Fibroblast of villous mesenchyme (primary cell): ENCODE results near the gene NEMP1. TPM values are rescaled to one million over a fixed set of nuclear protein-coding genes. Genes with fewer than 3 reads are reported as not detected.
A peak's percentile ranks its signal among the peaks of the same experiment; 100 is the strongest.

Experiments used
- DNase-seq: peaks from one replicate; pipeline ENCODE4 v3.0.0-alpha.2; 2010; ENCODE audit warnings: low read depth
- H3K4me3 ChIP-seq: 2 replicates; pipeline ENCODE4 v1.5.1; 2011; ENCODE audit warnings: low read depth, mild to moderate bottlenecking, low read length
- CTCF ChIP-seq: IDR thresholded peaks from 2 replicates; pipeline ENCODE4 v1.5.1; 2012; ENCODE audit warnings: low read depth, mild to moderate bottlenecking, low read length; ENCODE audit not compliant: insufficient read depth
- total RNA-seq: library from RNA; depleted of rRNA; stranded (reverse); fragments of >200 nt; gene quantifications from 2 replicates; pipeline ENCODE4 v1.2.3, GENCODE V29; 2012

The NEMP1 gene
- total RNA-seq, 1 donor = 19.0 TPM

DNA sequence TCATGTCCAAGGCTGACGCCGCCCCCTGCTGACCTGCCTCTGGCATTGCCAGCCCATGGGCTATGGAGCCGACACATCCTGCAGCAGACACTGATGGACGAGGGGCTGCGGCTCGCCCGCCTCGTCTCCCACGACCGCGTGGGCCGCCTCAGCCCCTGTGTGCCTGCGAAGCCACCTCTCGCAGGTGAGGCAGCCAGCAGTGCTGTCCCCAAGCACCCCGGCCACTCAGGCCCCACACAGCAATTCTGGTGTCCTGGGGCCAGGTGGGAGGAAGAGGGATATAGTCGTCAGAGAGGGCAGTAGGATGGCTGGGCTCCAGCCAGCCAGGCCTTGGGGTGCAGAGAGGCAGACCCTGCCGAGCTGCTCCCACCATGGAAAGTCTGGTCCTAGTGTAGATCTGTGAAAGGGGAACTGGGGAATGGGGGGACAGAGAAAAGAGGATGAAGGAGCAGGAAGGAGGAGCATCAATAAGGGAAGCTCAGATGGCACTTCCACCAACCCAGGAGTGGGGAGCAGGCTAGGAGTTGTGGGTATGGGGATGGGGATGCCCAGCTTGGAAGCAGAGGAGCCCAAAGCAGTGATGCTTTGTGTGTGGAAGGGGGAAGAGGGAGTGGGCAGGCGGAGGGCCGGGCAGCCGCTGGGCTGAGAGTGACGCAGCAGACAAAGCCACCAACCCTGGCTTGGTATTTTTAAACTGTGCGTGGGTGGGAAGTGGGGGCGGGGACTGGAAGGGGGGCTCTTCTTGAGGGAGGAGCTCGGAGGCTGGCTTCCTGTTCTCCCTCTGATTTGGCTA lies 15.0 kb upstream of the NEMP1 start:
- H3K4me3 ChIP-seq = no peak overlapping the region

DNA sequence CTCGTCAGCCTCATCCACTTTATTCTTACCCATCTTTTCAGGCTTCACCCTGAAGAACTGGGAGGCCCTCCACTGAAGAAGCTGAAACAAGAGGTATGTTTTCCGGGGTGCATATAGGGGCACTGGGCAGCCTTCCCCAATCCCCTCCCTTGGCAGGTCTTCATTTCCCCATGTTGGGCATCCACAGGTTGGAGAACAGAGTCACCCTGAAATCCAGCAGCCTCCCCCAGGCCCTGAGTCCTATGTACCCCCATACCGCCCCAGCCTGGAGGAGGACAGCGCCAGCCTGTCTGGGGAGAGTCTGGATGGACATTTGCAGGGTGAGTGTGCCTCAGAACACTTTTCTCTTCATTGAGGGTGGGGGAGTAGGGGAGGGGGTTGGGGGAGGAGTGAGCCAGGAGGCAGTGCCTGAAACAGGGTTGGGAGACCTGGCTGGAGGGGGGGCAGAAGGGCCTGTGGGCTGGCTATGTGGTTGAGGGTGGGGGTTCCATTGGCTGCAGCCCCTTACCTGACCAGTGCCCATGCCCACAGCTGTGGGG lies 14.4 kb upstream of the NEMP1 start:
- H3K4me3 ChIP-seq = no peak overlapping the region
- DNase-seq = no peak
- TF ChIP-seq CTCF = no peak

More for the DNA sequence above, 15.0 kb upstream of the NEMP1 start:
- TF ChIP-seq CTCF = peak; percentile 61
- peak; percentile 84 for DNase-seq

DNA sequence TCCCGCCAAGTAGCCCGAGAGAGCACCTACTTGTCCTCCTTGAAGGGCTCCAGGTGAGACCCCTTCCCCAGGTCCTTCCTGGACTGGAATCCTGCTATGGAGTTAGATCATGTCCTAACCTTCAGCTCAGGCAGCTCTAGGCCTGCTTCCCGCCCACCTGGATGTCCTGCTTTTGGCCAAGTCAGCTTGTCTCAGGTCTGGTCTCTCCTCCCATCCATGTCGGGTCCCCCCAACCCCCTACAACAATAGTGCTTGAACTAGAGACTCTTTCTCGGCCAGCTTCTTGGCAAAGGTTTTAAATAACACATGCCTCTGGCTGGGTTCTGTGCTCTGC lies 13.9 kb upstream of the NEMP1 start:
- no peak for TF ChIP-seq CTCF
- no peak for DNase-seq
- no peak overlapping the region for H3K4me3 ChIP-seq

GRCh38 chr12:57091638-57092528 lies 13.3 kb upstream of the NEMP1 start:
- DNase-seq = no peak
- H3K4me3 ChIP-seq = peak overlapping the region; percentile 93

GRCh38 chr12:57090924-57091637 lies 12.5 kb upstream of the NEMP1 start:
- peak overlapping the region; percentile 93 for H3K4me3 ChIP-seq
- no peak for TF ChIP-seq CTCF
- no peak for DNase-seq

More at GRCh38 chr12:57091638-57092528, 13.3 kb upstream of the NEMP1 start:
- no peak for TF ChIP-seq CTCF

DNA sequence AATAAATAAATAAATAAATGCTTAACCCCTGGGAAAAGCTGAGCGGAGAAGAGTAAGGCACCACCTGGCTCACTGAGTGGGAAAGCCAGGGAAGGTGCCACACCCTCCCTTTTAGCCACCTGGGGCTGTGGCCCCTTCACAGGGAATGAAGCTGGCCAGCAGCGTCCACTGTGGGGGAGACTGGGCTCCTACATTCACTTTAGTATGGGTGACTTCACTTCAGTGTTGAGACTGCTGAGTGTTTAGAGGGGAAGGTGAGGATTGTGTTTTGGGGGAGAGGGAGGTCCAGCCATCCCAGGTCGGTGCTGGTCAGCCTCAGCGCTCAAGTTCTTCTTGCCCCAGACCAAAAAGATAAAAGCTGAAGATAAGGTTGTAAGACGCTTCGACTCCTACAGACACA lies 11.9 kb upstream of the NEMP1 start:
- DNase-seq = no peak
- H3K4me3 ChIP-seq = peak overlapping the region; percentile 93
- TF ChIP-seq CTCF = no peak
